ENCODE data around the gene DHRSX. TPM values are rescaled to one million over a fixed set of nuclear protein-coding genes. Genes with fewer than 3 reads are reported as not detected.

Gene DHRSX
- total RNA-seq, 3 donors from 2014 or later (not counting 1 experiment from before 2014, with no cell fraction given) = 21.5 to 26.1 (median 22.9) TPM

- no peak for ATAC-seq
- no peak overlapping the region for H3K4me3 Mint-ChIP-seq
Observed at GRCh38 chrX:2426289-2426882, 74.4 kb downstream of the DHRSX start.

DNA sequence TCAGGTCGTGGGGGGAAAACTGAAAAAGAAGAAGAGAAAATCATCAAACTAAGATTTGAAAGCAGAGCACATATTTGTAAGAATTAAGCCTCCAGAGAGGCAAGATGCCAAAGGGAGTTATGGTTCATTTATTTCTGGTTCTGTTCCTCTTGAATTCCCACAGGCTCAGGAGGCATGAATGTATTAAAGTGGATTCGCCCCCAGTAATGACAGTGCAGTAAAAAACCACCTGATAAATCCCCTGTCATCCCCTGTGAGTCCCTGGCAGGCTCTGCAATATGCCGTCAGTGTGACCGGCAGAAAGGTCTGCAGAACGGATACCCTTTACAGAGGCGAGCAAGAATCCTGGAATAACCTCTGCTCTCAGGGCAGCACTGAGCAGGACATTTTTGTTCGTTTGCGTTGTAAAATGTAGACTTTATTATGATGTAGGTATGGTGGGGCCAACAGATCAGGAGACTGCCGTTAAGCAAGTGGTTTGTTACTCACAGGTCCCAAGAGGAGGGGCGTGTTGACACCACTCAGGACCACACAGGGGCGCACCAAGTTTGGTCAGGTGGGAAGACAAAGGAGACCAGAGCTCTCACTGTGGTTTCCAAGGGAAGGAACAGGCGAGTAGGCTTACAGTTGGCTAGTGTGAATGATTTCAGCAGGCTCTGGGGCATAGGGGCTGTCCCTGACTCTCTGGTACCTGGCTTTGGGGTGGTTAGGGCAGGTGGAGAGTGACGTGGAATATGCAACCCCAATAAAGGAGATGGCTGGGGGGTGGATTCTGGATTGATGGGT is 75.3 kb downstream of the DHRSX start:
- Histone ChIP-seq H3K4me1 (ENCODE audit: control insufficient read depth, insufficient read depth, low read length) (no peaks in the 10 kb centered on the region), H3K27me3 (ENCODE audit: control insufficient read depth, insufficient read depth, low read length) (no peaks in the 10 kb centered on the region), H3K27ac (ENCODE audit: low read length) (no peak overlapping the region), H3K4me3 (ENCODE audit: low read length) (no peak overlapping the region), H3K36me3 (ENCODE audit: control insufficient read depth, insufficient read depth, low read length) (peaks cover 5% of the 10 kb centered on the region), H3K9me3 (ENCODE audit: control insufficient read depth, insufficient read depth, low read length) (no peaks in the 10 kb centered on the region)
- H3K27me3 Mint-ChIP-seq (ENCODE audit: low read depth in 2 of 2) = no peaks in the 10 kb centered on the region
- peaks cover 23% of the 10 kb centered on the region for H3K36me3 Mint-ChIP-seq
- WGBS (ENCODE audit: insufficient coverage) = 94% methylated on average over 13 of the region's 13 CpGs
- intact Hi-C loops (cut with micrococcal nuclease) = no loop called here
- ATAC-seq = no peak
- peaks cover 8 to 12% of the 10 kb centered on the region in 2 donors for H3K4me1 Mint-ChIP-seq
- H3K9me3 Mint-ChIP-seq = peaks cover 0 to 2% of the 10 kb centered on the region in 2 donors
- H3K4me3 Mint-ChIP-seq = no peak overlapping the region
- H3K27ac Mint-ChIP-seq = peak overlapping the region in 1 of 2 donors; percentile 50
- TF ChIP-seq, protein P1, sequence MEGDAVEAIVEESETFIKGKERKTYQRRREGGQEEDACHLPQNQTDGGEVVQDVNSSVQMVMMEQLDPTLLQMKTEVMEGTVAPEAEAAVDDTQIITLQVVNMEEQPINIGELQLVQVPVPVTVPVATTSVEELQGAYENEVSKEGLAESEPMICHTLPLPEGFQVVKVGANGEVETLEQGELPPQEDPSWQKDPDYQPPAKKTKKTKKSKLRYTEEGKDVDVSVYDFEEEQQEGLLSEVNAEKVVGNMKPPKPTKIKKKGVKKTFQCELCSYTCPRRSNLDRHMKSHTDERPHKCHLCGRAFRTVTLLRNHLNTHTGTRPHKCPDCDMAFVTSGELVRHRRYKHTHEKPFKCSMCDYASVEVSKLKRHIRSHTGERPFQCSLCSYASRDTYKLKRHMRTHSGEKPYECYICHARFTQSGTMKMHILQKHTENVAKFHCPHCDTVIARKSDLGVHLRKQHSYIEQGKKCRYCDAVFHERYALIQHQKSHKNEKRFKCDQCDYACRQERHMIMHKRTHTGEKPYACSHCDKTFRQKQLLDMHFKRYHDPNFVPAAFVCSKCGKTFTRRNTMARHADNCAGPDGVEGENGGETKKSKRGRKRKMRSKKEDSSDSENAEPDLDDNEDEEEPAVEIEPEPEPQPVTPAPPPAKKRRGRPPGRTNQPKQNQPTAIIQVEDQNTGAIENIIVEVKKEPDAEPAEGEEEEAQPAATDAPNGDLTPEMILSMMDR (IDR thresholded peaks at IDR 0.05) = no peak
- no peak for DNase-seq

More at GRCh38 chrX:2426289-2426882, 74.4 kb downstream of the DHRSX start:
- peaks cover 5% of the 10 kb centered on the region for H3K36me3 ChIP-seq (ENCODE audit: control insufficient read depth, insufficient read depth, low read length)
- Mint-ChIP-seq H3K27ac (no peak overlapping the region), H3K9me3 (peaks cover 0 to 2% of the 10 kb centered on the region in 2 donors), H3K4me1 (peaks cover 8 to 12% of the 10 kb centered on the region in 2 donors), H3K27me3 (ENCODE audit: low read depth in 2 of 2) (no peaks in the 10 kb centered on the region), H3K36me3 (peaks cover 14% of the 10 kb centered on the region)
- H3K4me1 ChIP-seq (ENCODE audit: control insufficient read depth, insufficient read depth, low read length) = no peaks in the 10 kb centered on the region
- H3K27ac ChIP-seq (ENCODE audit: low read length) = no peak overlapping the region
- no peak for DNase-seq
- no peaks in the 10 kb centered on the region for H3K27me3 ChIP-seq (ENCODE audit: control insufficient read depth, insufficient read depth, low read length)
- H3K9me3 ChIP-seq (ENCODE audit: control insufficient read depth, insufficient read depth, low read length) = no peaks in the 10 kb centered on the region
- no peak overlapping the region for H3K4me3 ChIP-seq (ENCODE audit: low read length)
- TF ChIP-seq, protein P1 (IDR thresholded peaks at IDR 0.05) = no peak
- intact Hi-C loops (cut with micrococcal nuclease) = no loop called here

GRCh38 chrX:2424317-2424716 is 76.5 kb downstream of the DHRSX start:
- Histone ChIP-seq H3K4me3 (ENCODE audit: low read length) (no peak overlapping the region), H3K27ac (ENCODE audit: low read length) (no peak overlapping the region), H3K36me3 (ENCODE audit: control insufficient read depth, insufficient read depth, low read length) (peaks cover 5% of the 10 kb centered on the region), H3K4me1 (ENCODE audit: control insufficient read depth, insufficient read depth, low read length) (no peaks in the 10 kb centered on the region), H3K9me3 (ENCODE audit: control insufficient read depth, insufficient read depth, low read length) (no peaks in the 10 kb centered on the region), H3K27me3 (ENCODE audit: control insufficient read depth, insufficient read depth, low read length) (no peaks in the 10 kb centered on the region)
- TF ChIP-seq, protein P1 (IDR thresholded peaks at IDR 0.05) = no peak
- Mint-ChIP-seq H3K36me3 (peaks cover 23% of the 10 kb centered on the region), H3K27ac (no peak overlapping the region), H3K4me3 (no peak overlapping the region), H3K9me3 (peaks cover 0 to 2% of the 10 kb centered on the region in 2 donors), H3K4me1 (peaks cover 8 to 12% of the 10 kb centered on the region in 2 donors), H3K27me3 (ENCODE audit: low read depth in 2 of 2) (no peaks in the 10 kb centered on the region)
- DNase-seq (no peak), ATAC-seq (no peak)
- 81% methylated on average over 2 of the region's 2 CpGs for WGBS (ENCODE audit: insufficient coverage)
- intact Hi-C loops (cut with micrococcal nuclease) = no loop called here
